Bronchial epithelial cell (primary cell): ENCODE data around the gene SPAG16. TPM values are rescaled to one million over a fixed set of nuclear protein-coding genes. Genes with fewer than 3 reads are reported as not detected.
A peak's percentile ranks its signal among the peaks of the same experiment; 100 is the strongest.

ENCODE experiments used
- DNase-seq: peaks from one replicate; pipeline ENCODE4 v3.0.0-alpha.2; 2010; ENCODE audit warnings: low read depth
- FAIRE-seq: peaks from 2 replicates; lab custom pipeline; 2011; peaks lifted over from hg19 to GRCh38; lab: Jason Lieb, UNC
- H3K27me3 ChIP-seq: 2 replicates; pipeline ENCODE4 v1.5.1; 2011; ENCODE audit warnings: low read length; ENCODE audit not compliant: control insufficient read depth, insufficient read depth
- H3K36me3 ChIP-seq: 2 replicates; pipeline ENCODE4 v1.5.1; 2011; ENCODE audit warnings: low read length; ENCODE audit not compliant: control insufficient read depth, insufficient read depth
- H3K4me3 ChIP-seq: 2 replicates; pipeline ENCODE4 v1.5.1; 2011; ENCODE audit warnings: mild to moderate bottlenecking, low read depth, low read length, control low read depth
- total RNA-seq: library from RNA; depleted of rRNA; stranded (reverse); fragments of >200 nt; gene quantifications from 2 replicates; pipeline ENCODE4 v1.2.1, GENCODE V29; 2014
- TF ChIP-seq, protein P1 (sequence below): IDR thresholded peaks from 2 replicates; pipeline ENCODE4 v1.5.1; 2011; ENCODE audit warnings: mild to moderate bottlenecking, moderate library complexity, low read length, control low read depth, inconsistent platforms; ENCODE audit not compliant: insufficient read depth, severe bottlenecking

SPAG16 gene
- total RNA-seq, 1 donor from 2014 or later = 10.8 TPM

DNA sequence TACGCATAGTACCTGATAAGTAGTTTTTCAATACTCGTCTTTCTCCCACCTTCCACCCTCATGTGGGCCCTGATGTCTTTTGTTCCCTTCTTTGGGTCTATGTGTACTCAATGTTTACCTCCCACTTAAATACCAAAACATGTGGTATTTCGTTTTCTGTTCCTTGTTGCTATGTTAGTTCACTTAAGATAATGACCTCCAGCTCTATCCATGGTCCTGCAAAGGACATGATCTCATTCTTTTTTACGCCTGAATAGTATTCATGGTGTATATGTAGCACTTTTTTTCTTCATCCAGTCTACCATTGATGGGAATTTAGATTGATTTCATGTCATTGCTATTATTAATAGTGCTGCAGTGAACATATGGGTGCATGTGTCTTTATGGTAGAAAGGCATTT, 816.2 kb downstream of the SPAG16 start:
- TF ChIP-seq, protein P1, sequence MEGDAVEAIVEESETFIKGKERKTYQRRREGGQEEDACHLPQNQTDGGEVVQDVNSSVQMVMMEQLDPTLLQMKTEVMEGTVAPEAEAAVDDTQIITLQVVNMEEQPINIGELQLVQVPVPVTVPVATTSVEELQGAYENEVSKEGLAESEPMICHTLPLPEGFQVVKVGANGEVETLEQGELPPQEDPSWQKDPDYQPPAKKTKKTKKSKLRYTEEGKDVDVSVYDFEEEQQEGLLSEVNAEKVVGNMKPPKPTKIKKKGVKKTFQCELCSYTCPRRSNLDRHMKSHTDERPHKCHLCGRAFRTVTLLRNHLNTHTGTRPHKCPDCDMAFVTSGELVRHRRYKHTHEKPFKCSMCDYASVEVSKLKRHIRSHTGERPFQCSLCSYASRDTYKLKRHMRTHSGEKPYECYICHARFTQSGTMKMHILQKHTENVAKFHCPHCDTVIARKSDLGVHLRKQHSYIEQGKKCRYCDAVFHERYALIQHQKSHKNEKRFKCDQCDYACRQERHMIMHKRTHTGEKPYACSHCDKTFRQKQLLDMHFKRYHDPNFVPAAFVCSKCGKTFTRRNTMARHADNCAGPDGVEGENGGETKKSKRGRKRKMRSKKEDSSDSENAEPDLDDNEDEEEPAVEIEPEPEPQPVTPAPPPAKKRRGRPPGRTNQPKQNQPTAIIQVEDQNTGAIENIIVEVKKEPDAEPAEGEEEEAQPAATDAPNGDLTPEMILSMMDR = no peak
- Histone ChIP-seq H3K27me3 (no peaks in the 10 kb centered on the region), H3K36me3 (no peaks in the 10 kb centered on the region), H3K4me3 (no peak overlapping the region)
- DNase-seq = no peak
- no peak for FAIRE-seq

DNA sequence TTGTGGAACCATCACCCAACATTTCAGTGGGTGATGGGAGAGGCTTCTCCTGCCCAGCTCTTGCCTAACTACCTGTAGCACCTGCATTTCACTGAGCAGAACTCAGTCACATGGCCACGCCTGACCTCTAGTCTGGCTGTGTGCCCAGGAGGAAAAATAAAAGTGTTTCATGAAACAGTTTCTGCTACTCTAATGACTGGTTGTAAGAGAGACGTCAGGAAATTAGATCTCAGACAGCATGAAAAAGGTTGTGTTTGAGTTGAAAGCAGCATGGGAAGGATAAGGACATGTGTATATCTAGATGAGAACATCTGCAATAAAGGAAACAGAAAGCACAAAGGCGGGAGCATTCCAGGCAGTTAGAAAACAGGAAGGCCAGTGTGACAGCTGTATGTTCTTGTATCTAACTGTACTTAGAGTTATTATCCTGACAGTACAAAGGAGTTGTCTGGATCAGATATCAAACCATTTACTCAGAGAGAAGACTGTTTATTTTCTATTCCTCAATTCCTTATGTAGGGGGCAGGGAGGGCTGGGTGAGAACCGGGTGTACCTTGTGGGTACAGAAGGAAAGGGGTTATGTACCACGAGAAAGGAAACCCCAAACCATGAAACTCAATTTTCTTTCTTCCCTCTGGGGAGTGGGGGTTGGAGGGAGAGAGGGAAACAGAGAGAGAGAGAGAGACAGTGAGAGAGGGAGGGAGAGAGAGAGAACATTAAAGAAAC, 819.2 kb downstream of the SPAG16 start:
- FAIRE-seq = no peak
- Histone ChIP-seq H3K4me3 (no peak overlapping the region), H3K36me3 (no peaks in the 10 kb centered on the region), H3K27me3 (no peaks in the 10 kb centered on the region)
- DNase-seq = peak; percentile 53
- TF ChIP-seq, protein P1 = no peak

DNA sequence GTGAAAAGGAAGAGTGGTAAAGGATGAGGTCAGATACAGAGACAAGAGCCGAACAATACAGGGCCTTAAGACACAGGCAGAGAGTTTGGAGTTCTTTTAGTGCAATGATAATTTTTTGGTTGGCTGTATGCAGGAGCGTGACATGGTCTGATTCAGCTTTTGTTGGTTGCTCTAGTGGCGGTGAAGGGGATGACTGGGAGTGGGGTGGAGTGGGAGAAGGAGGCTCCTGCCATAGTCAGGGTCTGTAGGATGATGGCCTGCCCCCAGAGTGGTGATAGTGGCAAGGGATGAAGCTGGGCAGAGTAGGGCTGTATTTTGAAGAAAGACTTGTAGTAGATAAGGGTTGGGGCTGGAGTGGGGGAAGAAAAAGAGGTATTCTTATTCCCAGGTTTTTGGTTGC, 820.0 kb downstream of the SPAG16 start:
- DNase-seq = no peak
- no peak for FAIRE-seq
- no peak overlapping the region for H3K4me3 ChIP-seq
- no peaks in the 10 kb centered on the region for H3K36me3 ChIP-seq
- H3K27me3 ChIP-seq = no peaks in the 10 kb centered on the region
- TF ChIP-seq, protein P1 = no peak

DNA sequence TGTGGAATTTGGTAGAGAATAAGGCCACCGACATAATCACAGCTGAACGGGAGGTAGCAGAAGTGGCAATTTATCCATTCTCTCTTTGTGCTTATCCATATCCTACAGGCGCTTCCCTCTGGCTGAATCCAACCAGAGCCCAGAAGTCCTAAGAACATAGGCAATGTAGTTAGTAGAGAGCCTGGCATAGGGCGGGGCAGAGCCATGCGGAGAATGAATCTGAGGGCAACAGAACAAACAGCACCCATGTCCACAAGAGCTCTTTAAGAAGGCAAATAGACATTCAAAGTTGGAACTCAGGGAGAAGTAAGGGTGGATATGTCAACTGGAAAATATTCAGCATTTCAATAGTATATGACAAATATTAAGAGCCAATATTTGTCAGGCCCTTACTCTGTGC, 820.7 kb downstream of the SPAG16 start:
- no peak for FAIRE-seq
- Histone ChIP-seq H3K36me3 (no peaks in the 10 kb centered on the region), H3K4me3 (no peak overlapping the region), H3K27me3 (no peaks in the 10 kb centered on the region)
- no peak for DNase-seq
- TF ChIP-seq, protein P1 = no peak

DNA sequence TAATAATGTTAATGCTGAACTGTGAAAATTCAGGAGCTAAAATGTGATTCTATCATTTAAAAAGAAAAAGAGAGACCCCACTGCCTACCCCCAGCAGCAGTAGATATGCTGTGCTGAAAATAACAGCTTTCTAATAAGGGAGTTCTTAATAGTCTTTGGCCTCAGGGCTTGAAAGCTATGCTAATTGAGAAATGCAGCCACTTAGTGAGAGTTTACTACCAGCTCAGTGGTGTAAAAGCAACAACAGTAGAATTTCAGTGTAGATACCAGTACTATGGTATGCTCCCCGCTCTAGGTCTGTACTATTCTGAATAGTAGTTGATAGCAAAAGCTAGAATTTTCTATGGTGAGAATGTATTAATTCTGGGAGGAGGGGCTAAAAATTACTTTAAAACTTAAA, 823.5 kb downstream of the SPAG16 start:
- no peak overlapping the region for H3K4me3 ChIP-seq
- DNase-seq (no peak), FAIRE-seq (no peak)
- H3K27me3 ChIP-seq = no peaks in the 10 kb centered on the region
- TF ChIP-seq, protein P1 = no peak
- H3K36me3 ChIP-seq = no peaks in the 10 kb centered on the region

DNA sequence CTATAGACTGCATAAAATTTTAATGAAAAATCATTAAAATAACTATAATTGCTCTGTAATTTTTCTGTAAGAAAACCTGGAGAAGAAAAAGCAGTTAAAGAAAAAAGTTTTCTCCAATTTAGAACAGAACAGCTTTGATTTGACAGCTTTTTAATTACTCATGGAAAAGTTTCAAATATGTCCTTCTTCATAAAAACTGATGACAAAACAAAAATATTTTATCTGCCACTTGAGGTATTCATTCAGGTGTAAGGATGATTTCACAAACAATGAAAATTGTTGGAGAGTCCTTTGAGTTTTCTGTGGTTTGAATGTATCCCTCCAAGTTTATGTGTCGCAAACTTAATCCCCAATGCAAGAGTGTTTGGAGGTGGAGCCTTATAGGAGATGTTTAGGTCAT, 824.3 kb downstream of the SPAG16 start:
- Histone ChIP-seq H3K4me3 (no peak overlapping the region), H3K36me3 (no peaks in the 10 kb centered on the region), H3K27me3 (no peaks in the 10 kb centered on the region)
- no peak for FAIRE-seq
- DNase-seq = no peak
- TF ChIP-seq, protein P1 = no peak
